Natural killer cell (primary cell): ENCODE data around the gene DNMT1. TPM values are rescaled to one million over a fixed set of nuclear protein-coding genes. Genes with fewer than 3 reads are reported as not detected.

ENCODE experiments used
- ATAC-seq, 3 donors: fragments of 150-1000 bp in 2 of 3; fragments of 200-7000 bp in 1 of 3; cut with Tn5 transposase; 1 replicate in 1 of 3; 2 replicates in 2 of 3; pipeline ENCODE4 v1.10.0; 2021; ENCODE audit warnings: mild to moderate bottlenecking in 2 of 3, moderate library complexity in 2 of 3
- DNase-seq, 2 donors: peaks; one replicate each; pipeline versions ENCODE4 v3.0.0 to v3.0.0-alpha.2; 2013 to 2021; ENCODE audit warnings: mixed read lengths in 1 of 2
- H3K27ac ChIP-seq: one replicate; pipeline ENCODE4 v1.5.1; 2013; ENCODE audit warnings: mild to moderate bottlenecking, low read length
- H3K27me3 ChIP-seq: one replicate; pipeline ENCODE4 v1.6.1; 2013; ENCODE audit warnings: low read length; ENCODE audit not compliant: control insufficient read depth, insufficient read depth
- H3K36me3 ChIP-seq: one replicate; pipeline ENCODE4 v1.6.1; 2013; ENCODE audit warnings: low read length; ENCODE audit not compliant: control insufficient read depth, insufficient read depth
- H3K4me1 ChIP-seq: one replicate; pipeline ENCODE4 v1.6.1; 2013; ENCODE audit warnings: low read length; ENCODE audit not compliant: control insufficient read depth, insufficient read depth
- H3K4me3 ChIP-seq: one replicate; pipeline ENCODE4 v1.5.1; 2013; ENCODE audit warnings: low read length
- H3K9me3 ChIP-seq: one replicate; pipeline ENCODE4 v1.6.1; 2013; ENCODE audit warnings: low read length; ENCODE audit not compliant: control insufficient read depth, insufficient read depth
- H3K27ac Mint-ChIP-seq, 2 donors: one replicate each; pipeline ENCODE4 v1.8.0; 2022; ENCODE audit warnings: mild to moderate bottlenecking in 2 of 2, mixed read lengths in 2 of 2, moderate library complexity in 1 of 2
- H3K27me3 Mint-ChIP-seq, 2 donors: one replicate each; pipeline ENCODE4 v1.8.0; 2022; ENCODE audit warnings: low read depth in 2 of 2, mixed read lengths in 2 of 2
- H3K36me3 Mint-ChIP-seq: one replicate; pipeline ENCODE4 v1.8.0; 2022; ENCODE audit warnings: mixed read lengths
- H3K4me1 Mint-ChIP-seq, 2 donors: one replicate each; pipeline ENCODE4 v1.8.0; 2022; ENCODE audit warnings: mixed read lengths in 2 of 2
- H3K4me3 Mint-ChIP-seq: one replicate; pipeline ENCODE4 v1.8.0; 2022; ENCODE audit warnings: mild to moderate bottlenecking, moderate library complexity, mixed read lengths
- H3K9me3 Mint-ChIP-seq, 2 donors: one replicate each; pipeline ENCODE4 v1.8.0; 2022; ENCODE audit warnings: mixed read lengths in 2 of 2
- WGBS: methylation state at CpG from one replicate; pipeline ENCODE4 v1.1.7; 2013; ENCODE audit warnings: missing lambda C conversion rate; ENCODE audit not compliant: insufficient coverage; 5-methylcytosine and 5-hydroxymethylcytosine counted together
- intact Hi-C: fragments of 100-400 bp; cut with micrococcal nuclease; formaldehyde crosslinking; loops from one replicate; pipeline ENCODE4 v1.14.2; 2022
- total RNA-seq, 4 donors: library from RNA; stranded (reverse); fragments of 120-200 nt in 1 of 4; gene quantifications; one replicate each; pipeline versions ENCODE4 v1.2.3 to v1.2.4, GENCODE V29; 2013 to 2022
- TF ChIP-seq, protein P1 (sequence below): fragments of 200-600 bp; IDR thresholded peaks from one replicate; pipeline ENCODE4 v1.8.0; 2022; ENCODE audit warnings: antibody characterized with exemption

DNMT1 gene
- total RNA-seq, 3 donors from 2014 or later (not counting 1 experiment from before 2014, with no cell fraction given), result 266 to 323 (median 275) TPM

GRCh38 chr19:10139952-10140351 lies 54.8 kb downstream of the DNMT1 start:
- no peaks in the 10 kb centered on the region for H3K27me3 ChIP-seq
- no peaks in the 10 kb centered on the region for H3K36me3 Mint-ChIP-seq
- no peaks in the 10 kb centered on the region for H3K9me3 ChIP-seq
- no peak for ATAC-seq
- no peaks in the 10 kb centered on the region for H3K27me3 Mint-ChIP-seq
- no peak for DNase-seq
- no peak overlapping the region for H3K27ac Mint-ChIP-seq
- WGBS, result 97% methylated on average over 23 of the region's 23 CpGs
- peaks cover 5% of the 10 kb centered on the region in 2 donors for H3K4me1 Mint-ChIP-seq
- H3K9me3 Mint-ChIP-seq, result no peaks in the 10 kb centered on the region
- no peak overlapping the region for H3K27ac ChIP-seq
- no peak overlapping the region for H3K4me3 Mint-ChIP-seq
- peaks cover 88% of the 10 kb centered on the region for H3K36me3 ChIP-seq
- no peak overlapping the region for H3K4me3 ChIP-seq
- TF ChIP-seq, protein P1, sequence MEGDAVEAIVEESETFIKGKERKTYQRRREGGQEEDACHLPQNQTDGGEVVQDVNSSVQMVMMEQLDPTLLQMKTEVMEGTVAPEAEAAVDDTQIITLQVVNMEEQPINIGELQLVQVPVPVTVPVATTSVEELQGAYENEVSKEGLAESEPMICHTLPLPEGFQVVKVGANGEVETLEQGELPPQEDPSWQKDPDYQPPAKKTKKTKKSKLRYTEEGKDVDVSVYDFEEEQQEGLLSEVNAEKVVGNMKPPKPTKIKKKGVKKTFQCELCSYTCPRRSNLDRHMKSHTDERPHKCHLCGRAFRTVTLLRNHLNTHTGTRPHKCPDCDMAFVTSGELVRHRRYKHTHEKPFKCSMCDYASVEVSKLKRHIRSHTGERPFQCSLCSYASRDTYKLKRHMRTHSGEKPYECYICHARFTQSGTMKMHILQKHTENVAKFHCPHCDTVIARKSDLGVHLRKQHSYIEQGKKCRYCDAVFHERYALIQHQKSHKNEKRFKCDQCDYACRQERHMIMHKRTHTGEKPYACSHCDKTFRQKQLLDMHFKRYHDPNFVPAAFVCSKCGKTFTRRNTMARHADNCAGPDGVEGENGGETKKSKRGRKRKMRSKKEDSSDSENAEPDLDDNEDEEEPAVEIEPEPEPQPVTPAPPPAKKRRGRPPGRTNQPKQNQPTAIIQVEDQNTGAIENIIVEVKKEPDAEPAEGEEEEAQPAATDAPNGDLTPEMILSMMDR, result no peak
- H3K4me1 ChIP-seq, result peaks cover 35% of the 10 kb centered on the region
- intact Hi-C loops, result no loop called here

DNA sequence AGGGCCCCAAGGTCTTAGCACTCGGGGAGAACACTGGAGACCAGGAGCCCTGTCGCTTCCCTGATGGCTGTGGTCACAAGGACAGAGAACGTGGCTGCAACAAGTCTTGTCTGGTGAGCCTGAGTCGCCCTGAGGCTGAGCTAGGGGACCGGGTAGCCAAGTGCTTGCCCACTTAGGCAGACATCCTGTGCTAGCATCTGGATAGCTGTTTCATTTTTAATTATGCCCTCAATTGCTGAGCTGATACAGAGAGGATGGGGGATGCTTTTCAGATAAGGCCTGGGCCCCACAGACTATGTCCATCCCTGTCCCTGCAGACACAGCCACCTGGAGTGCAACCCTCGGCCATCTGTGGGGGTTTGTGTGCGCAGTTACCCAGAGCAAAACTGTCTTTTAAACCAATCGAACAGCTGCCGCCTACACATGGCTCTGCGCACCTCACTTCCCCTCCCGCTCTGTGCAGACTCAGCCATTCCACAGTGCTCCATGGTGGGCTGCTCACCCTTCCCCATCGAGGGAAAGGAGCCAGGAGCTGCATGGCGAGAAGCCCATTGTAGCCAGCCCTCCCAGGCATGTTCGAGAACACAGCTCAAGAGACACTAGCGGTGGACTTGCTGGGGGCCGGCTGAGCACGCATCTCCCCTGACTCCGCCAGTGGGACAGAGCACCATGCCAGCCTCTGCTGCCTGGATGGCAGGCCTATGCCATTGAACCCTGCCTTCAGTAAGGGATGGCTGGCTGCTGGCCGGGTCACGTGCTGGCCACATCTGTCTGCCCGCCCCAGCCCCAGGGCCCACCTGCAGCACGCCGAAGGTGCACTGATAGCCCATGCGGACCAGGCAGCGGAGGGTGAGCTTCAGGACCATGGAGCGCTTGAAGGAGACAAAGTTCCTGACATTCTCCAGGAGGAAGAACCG lies 55.6 kb downstream of the DNMT1 start:
- H3K27me3 Mint-ChIP-seq, result no peaks in the 10 kb centered on the region
- H3K9me3 Mint-ChIP-seq, result no peaks in the 10 kb centered on the region
- peaks cover 5% of the 10 kb centered on the region in 2 donors for H3K4me1 Mint-ChIP-seq
- H3K27ac Mint-ChIP-seq, result no peak overlapping the region
- Histone ChIP-seq H3K36me3 (peaks cover 85% of the 10 kb centered on the region), H3K27ac (no peak overlapping the region), H3K9me3 (no peaks in the 10 kb centered on the region), H3K27me3 (no peaks in the 10 kb centered on the region), H3K4me3 (no peak overlapping the region), H3K4me1 (peaks cover 28% of the 10 kb centered on the region)
- H3K4me3 Mint-ChIP-seq, result no peak overlapping the region
- intact Hi-C loops, result no loop called here
- 97% methylated on average over 27 of the region's 27 CpGs for WGBS
- no peaks in the 10 kb centered on the region for H3K36me3 Mint-ChIP-seq
- ATAC-seq, result no peak
- no peak for DNase-seq
- TF ChIP-seq, protein P1, result no peak

DNA sequence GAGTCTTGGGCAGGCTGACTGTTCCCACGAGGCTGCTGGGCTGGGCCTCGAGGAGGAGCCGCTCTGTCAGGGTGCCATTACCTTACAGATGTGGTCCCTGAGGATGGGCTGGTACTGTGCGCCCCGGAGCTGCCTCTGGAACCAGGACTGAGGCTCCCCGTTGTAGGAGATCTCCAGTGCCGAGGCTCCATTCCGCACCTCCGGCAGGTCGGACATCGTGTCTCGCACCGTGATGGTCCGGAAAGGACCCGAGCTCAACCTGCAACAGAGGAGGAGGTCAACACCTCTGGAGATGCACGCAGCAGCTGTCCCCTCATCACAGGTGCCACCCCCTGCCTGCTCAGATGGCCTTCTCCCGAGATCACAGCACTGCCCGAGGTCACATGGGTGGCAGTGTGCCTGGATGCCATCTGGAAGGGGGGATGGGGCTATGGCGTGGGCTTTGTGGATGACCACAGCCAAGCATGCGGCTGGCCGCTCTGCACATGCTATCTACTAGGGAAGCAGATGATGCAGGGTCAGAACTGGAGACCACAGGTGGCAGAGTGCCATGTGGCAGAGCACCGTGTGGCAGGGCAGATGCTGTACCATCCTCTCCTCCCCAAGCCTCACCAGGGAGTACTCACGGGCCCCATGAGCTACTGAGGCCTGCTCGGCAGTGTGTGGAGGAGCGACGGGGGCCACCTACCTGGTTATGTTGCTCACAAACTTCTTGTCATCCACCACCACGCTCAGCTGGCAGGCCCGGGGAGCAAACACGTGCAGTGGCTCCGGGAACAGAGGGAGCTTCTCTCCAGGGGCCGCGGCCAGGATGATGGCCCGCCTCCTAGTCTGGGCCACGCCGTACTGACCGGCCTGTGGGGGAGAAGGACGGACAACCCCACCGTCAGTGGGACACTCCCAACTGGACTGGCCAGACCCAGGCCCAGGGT lies 56.7 kb downstream of the DNMT1 start:
- Histone ChIP-seq H3K27ac (no peak overlapping the region), H3K9me3 (no peaks in the 10 kb centered on the region), H3K4me3 (no peak overlapping the region), H3K36me3 (peaks cover 90% of the 10 kb centered on the region), H3K27me3 (no peaks in the 10 kb centered on the region), H3K4me1 (peaks cover 17% of the 10 kb centered on the region)
- H3K36me3 Mint-ChIP-seq, result no peaks in the 10 kb centered on the region
- 95% methylated on average over 38 of the region's 38 CpGs for WGBS
- H3K27me3 Mint-ChIP-seq, result no peaks in the 10 kb centered on the region
- TF ChIP-seq, protein P1, result no peak
- H3K4me1 Mint-ChIP-seq, result peaks cover 4% of the 10 kb centered on the region in 2 donors
- no peak overlapping the region for H3K27ac Mint-ChIP-seq
- ATAC-seq, result no peak
- DNase-seq, result no peak
- no peaks in the 10 kb centered on the region for H3K9me3 Mint-ChIP-seq
- intact Hi-C loops, result no loop called here
- H3K4me3 Mint-ChIP-seq, result no peak overlapping the region
